ENCODE results near the gene PLCB3.
"Not testable (repeated sequence)": the region's sequence is repeated elsewhere in the genome, so short reads cannot be mapped to it uniquely, and the experiment has no call there.

The PLCB3 gene

GRCh38 chr11:64303109-64304031 is 52.0 kb downstream of the PLCB3 start:
- no peak for DNase-seq (ENCODE audit: low read depth in 1 of 2, low spot score in 1 of 2)

GRCh38 chr11:64304032-64304315 is 52.6 kb downstream of the PLCB3 start:
- DNase-seq (ENCODE audit: low read depth in 1 of 2, low spot score in 1 of 2): no peak

- peak; percentile 88 to 92 for DNase-seq (ENCODE audit: low read depth in 1 of 2, low spot score in 1 of 2)
Observed at GRCh38 chr11:64304316-64305072, 53.2 kb downstream of the PLCB3 start.

GRCh38 chr11:64305075-64305690 is 53.9 kb downstream of the PLCB3 start, which contains the start of gene ESRRA:
Gene ESRRA, plus strand, starts transcription at chr11:64305524. Its CDS starts 1,656 bp downstream, at chr11:64307180.
- DNase-seq (ENCODE audit: low read depth in 1 of 2, low spot score in 1 of 2): peak; percentile 99

- DNase-seq (ENCODE audit: low read depth in 1 of 2, low spot score in 1 of 2): peak; percentile 48 to 57
Observed at GRCh38 chr11:64305691-64306562, 54.6 kb downstream of the PLCB3 start.

GRCh38 chr11:64306563-64306875 is 55.2 kb downstream of the PLCB3 start:
- DNase-seq (ENCODE audit: low read depth in 1 of 2, low spot score in 1 of 2): no peak

- no peak for DNase-seq (ENCODE audit: low read depth in 1 of 2, low spot score in 1 of 2)
Observed at GRCh38 chr11:64306876-64307622, 55.7 kb downstream of the PLCB3 start.

- not testable (repeated sequence) for DNase-seq (ENCODE audit: low read depth in 1 of 2, low spot score in 1 of 2)
Observed at GRCh38 chr11:64307795-64308194, 56.5 kb downstream of the PLCB3 start.

- DNase-seq (ENCODE audit: low read depth in 1 of 2, low spot score in 1 of 2): no peak
Observed at GRCh38 chr11:64312947-64313346, 61.6 kb downstream of the PLCB3 start.

- DNase-seq (ENCODE audit: low read depth in 1 of 2, low spot score in 1 of 2): no peak
Observed at GRCh38 chr11:64313491-64314145, 62.3 kb downstream of the PLCB3 start.

GRCh38 chr11:64314146-64314804 is 62.9 kb downstream of the PLCB3 start:
- no peak for DNase-seq (ENCODE audit: low read depth in 1 of 2, low spot score in 1 of 2)

GRCh38 chr11:64314805-64315561 is 63.7 kb downstream of the PLCB3 start:
- DNase-seq (ENCODE audit: low read depth in 1 of 2, low spot score in 1 of 2): no peak

- DNase-seq (ENCODE audit: low read depth in 1 of 2, low spot score in 1 of 2): not testable (repeated sequence)
Observed at GRCh38 chr11:64315667-64316526, 64.6 kb downstream of the PLCB3 start.

- DNase-seq (ENCODE audit: low read depth in 1 of 2, low spot score in 1 of 2): no peak
Observed at GRCh38 chr11:64316672-64317324, 65.5 kb downstream of the PLCB3 start.

GRCh38 chr11:64317325-64317960 is 66.1 kb downstream of the PLCB3 start, which contains the start of gene TRMT112:
Gene TRMT112, minus strand, starts transcription at chr11:64317559. Its CDS starts 33 bp downstream, at chr11:64317526.
- DNase-seq (ENCODE audit: low read depth in 1 of 2, low spot score in 1 of 2): peak; percentile 80 to 90

Measured in stimulated activated CD4-positive, alpha-beta T cell treated with anti-CD3 and anti-CD28 coated beads, Interleukin-15, amount 100 ng/mL, for 1 hour (primary cell).